HL-60 (cell line): ENCODE results near the gene OR13F1.

Experiments used
- DNase-seq, 2 experiments: peaks; one replicate each; pipeline ENCODE4 v3.0.0-alpha.2; 2010 to 2020; ENCODE audit warnings: low read depth in 1 of 2, low spot score in 1 of 2
- H3K27ac ChIP-seq: fragments of 250-450 bp; sonication (Bioruptor Pico); replicated peaks from 2 replicates; pipeline ENCODE4 v1.5.1; 2020; ENCODE audit warnings: mild to moderate bottlenecking, moderate library complexity
- H3K27me3 ChIP-seq: fragments of 250-450 bp; sonication (Bioruptor Pico); 2 replicates; pipeline ENCODE4 v1.5.1; 2021; ENCODE audit warnings: mild to moderate bottlenecking, moderate library complexity; ENCODE audit not compliant: insufficient read depth, poor library complexity, severe bottlenecking
- H3K4me3 ChIP-seq: replicated peaks from 2 replicates; pipeline ENCODE4 v1.5.1; 2011; ENCODE audit warnings: mild to moderate bottlenecking, control low read depth, low read length; ENCODE audit not compliant: insufficient read depth
- CTCF ChIP-seq: IDR thresholded peaks from one replicate; pipeline ENCODE4 v1.5.1; 2011; ENCODE audit warnings: low read length, control low read depth, inconsistent platforms; ENCODE audit not compliant: insufficient read depth
- GABPA ChIP-seq: IDR thresholded peaks from 2 replicates; pipeline ENCODE4 v1.6.1; 2012; ENCODE audit warnings: low read depth
- POLR2AphosphoS5 ChIP-seq: IDR thresholded peaks from 2 replicates; pipeline ENCODE4 v1.6.1; 2012; ENCODE audit warnings: low read depth
- SPI1 ChIP-seq: IDR thresholded peaks from 2 replicates; pipeline ENCODE4 v1.6.1; 2012; ENCODE audit warnings: low read depth, mild to moderate bottlenecking, borderline replicate concordance
- TF ChIP-seq, protein P1 (sequence below): IDR thresholded peaks from 2 replicates; pipeline ENCODE4 v1.6.1; 2012; ENCODE audit warnings: low read depth; ENCODE audit not compliant: insufficient replicate concordance

The OR13F1 gene

GRCh38 chr9:104468261-104468660 lies 35.8 kb upstream of the OR13F1 start:
- no peak for DNase-seq
- Histone ChIP-seq H3K27me3 (no peaks in the 10 kb centered on the region), H3K4me3 (no peak overlapping the region), H3K27ac (no peak overlapping the region)
- TF ChIP-seq CTCF: no peak
- TF ChIP-seq SPI1: no peak
- TF ChIP-seq, protein P1, sequence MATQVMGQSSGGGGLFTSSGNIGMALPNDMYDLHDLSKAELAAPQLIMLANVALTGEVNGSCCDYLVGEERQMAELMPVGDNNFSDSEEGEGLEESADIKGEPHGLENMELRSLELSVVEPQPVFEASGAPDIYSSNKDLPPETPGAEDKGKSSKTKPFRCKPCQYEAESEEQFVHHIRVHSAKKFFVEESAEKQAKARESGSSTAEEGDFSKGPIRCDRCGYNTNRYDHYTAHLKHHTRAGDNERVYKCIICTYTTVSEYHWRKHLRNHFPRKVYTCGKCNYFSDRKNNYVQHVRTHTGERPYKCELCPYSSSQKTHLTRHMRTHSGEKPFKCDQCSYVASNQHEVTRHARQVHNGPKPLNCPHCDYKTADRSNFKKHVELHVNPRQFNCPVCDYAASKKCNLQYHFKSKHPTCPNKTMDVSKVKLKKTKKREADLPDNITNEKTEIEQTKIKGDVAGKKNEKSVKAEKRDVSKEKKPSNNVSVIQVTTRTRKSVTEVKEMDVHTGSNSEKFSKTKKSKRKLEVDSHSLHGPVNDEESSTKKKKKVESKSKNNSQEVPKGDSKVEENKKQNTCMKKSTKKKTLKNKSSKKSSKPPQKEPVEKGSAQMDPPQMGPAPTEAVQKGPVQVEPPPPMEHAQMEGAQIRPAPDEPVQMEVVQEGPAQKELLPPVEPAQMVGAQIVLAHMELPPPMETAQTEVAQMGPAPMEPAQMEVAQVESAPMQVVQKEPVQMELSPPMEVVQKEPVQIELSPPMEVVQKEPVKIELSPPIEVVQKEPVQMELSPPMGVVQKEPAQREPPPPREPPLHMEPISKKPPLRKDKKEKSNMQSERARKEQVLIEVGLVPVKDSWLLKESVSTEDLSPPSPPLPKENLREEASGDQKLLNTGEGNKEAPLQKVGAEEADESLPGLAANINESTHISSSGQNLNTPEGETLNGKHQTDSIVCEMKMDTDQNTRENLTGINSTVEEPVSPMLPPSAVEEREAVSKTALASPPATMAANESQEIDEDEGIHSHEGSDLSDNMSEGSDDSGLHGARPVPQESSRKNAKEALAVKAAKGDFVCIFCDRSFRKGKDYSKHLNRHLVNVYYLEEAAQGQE: no peak
- no peak for TF ChIP-seq POLR2AphosphoS5
- TF ChIP-seq GABPA: no peak

DNA sequence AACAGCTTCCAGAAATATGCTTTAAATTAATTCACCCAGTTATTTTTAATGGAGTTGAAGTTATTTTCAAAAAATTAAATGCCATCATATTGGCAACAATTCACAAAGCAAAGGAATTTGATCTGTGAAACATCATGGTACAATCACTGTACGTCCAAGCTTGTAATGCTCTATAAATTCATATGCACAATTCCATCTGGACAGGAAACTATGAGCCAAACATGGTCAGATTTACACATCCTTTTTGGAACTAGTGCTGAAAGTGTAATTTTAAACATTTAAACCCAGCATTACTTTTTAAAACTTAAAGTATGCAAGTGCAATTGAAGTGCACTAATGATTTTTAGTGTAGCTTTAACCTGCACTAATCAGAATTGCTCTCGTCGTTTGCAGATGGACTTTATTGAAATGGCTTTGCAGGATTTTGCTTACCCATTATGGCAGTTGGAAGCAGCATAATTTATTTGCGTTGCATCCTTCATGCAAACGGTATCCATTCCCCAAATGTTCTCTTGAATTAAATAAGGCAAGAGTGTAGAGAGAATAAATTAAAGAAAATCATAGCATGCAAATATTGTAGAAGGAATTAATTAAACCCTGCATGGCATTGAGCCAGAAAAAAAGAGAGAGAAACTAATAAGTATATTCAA lies 21.0 kb upstream of the OR13F1 start:
- H3K4me3 ChIP-seq: no peak overlapping the region
- TF ChIP-seq, protein P1: no peak
- TF ChIP-seq POLR2AphosphoS5 (no peak), SPI1 (no peak), GABPA (no peak), CTCF (no peak)
- no peak for DNase-seq
- no peak overlapping the region for H3K27ac ChIP-seq
- H3K27me3 ChIP-seq: no peaks in the 10 kb centered on the region

DNA sequence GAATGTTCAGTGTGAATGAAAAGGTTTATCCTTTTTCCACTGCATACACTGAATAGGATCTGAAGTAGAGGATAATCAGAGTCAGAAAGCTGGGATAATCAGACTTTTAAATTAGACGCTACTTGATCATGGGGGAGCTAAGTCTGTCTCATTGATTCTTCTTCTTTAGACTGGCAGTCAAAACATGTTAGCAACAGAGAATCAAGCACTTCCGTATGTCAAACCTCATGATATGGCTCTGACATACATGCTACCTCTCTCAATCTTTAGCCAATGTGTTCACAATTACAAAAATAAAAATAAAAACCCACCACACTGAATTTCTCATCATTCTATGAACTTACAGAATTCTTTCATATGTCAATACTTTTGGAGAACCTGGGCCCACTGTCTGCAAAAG lies 19.0 kb upstream of the OR13F1 start:
- no peak overlapping the region for H3K4me3 ChIP-seq
- TF ChIP-seq SPI1: no peak
- TF ChIP-seq, protein P1: no peak
- TF ChIP-seq GABPA: no peak
- TF ChIP-seq POLR2AphosphoS5: no peak

More for the DNA sequence above, 19.0 kb upstream of the OR13F1 start:
- no peak for DNase-seq
- Histone ChIP-seq H3K27ac (no peak overlapping the region), H3K27me3 (no peaks in the 10 kb centered on the region)
